IPS-20b (cell line): ENCODE measurements around the gene SEC24A.
"Not testable (repeated sequence)": the region's sequence is repeated elsewhere in the genome, so short reads cannot be mapped to it uniquely, and the experiment has no call there.

Source experiments
- H3K27ac ChIP-seq: one replicate; pipeline ENCODE4 v1.5.1; 2013; ENCODE audit warnings: low read length
- H3K27me3 ChIP-seq: 2 replicates; pipeline ENCODE4 v1.6.1; 2013; ENCODE audit warnings: mild to moderate bottlenecking, low read length, inconsistent platforms; ENCODE audit not compliant: insufficient read depth
- H3K36me3 ChIP-seq: 2 replicates; pipeline ENCODE4 v1.6.1; 2013; ENCODE audit warnings: low read depth, mild to moderate bottlenecking, inconsistent platforms, low read length, moderate library complexity; ENCODE audit not compliant: insufficient read depth
- H3K4me1 ChIP-seq: 2 replicates; pipeline ENCODE4 v1.6.1; 2013; ENCODE audit warnings: mild to moderate bottlenecking, control low read depth, inconsistent platforms, low read length, moderate library complexity; ENCODE audit not compliant: insufficient read depth
- H3K4me3 ChIP-seq: 2 replicates; pipeline ENCODE4 v1.5.1; 2013; ENCODE audit warnings: mild to moderate bottlenecking, low read length, inconsistent platforms
- H3K9ac ChIP-seq: 2 replicates; pipeline ENCODE4 v1.6.1; 2013; ENCODE audit warnings: low read depth, mild to moderate bottlenecking, inconsistent platforms, low read length, moderate library complexity
- H3K9me3 ChIP-seq: 2 replicates; pipeline ENCODE4 v1.6.1; 2013; ENCODE audit warnings: mild to moderate bottlenecking, low read depth, low read length, inconsistent platforms; ENCODE audit not compliant: insufficient read depth

Gene SEC24A

DNA sequence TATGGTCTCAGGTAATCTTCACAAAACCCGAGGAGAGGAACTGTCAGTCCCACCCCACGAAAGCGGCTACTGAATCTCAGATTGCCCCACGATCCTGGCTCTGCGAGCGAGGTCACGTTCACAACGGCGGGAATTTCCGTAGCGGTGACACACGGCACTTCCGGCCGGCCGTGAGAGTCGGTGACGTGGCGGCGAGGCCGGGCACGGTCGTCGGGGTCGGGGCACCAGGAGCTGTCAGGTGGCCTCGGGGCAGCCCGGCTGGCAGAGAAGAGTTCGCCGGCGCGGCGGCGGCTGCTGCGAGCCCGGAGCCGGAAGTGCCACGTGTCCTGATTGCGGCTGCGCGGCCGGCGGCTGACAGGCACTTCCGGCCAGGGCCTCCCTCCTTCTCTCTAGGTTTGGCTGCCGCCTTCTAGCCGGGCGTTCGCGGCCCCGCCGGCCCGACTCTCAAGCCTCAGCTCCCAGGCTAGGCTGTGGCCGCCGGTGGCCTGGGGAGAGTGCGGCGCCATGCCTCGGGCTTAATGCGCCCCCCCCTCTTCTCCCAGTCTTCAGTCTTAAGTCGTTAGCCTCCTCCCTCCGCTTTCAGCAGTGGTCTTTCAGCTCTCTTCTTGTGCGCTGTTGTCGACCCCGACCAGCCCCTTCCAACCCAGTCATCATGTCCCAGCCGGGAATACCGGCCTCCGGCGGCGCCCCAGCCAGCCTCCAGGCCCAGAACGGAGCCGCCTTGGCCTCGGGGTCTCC lies at the start of gene SEC24A:
TSS of gene SEC24A (plus strand) at position 361 of the 738 bp plus-strand sequence. CDS start at position 653, 292 bp downstream.
- peaks cover 4% of the 10 kb centered on the region; the same call in 1 of the 2 replicates for H3K4me1 ChIP-seq
- peak within 1 kb of the TSS; percentile 90 for H3K9ac ChIP-seq

GRCh38 chr5:134599820-134600219 lies 48.8 kb upstream of the SEC24A start:
- not testable (repeated sequence) for H3K9ac ChIP-seq, H3K4me1 ChIP-seq, H3K27ac ChIP-seq, H3K27me3 ChIP-seq, H3K9me3 ChIP-seq, H3K4me3 ChIP-seq
- peaks cover 10% of the 10 kb centered on the region; the same call in 1 of the 2 replicates for H3K36me3 ChIP-seq

More for the DNA sequence above, at the start of gene SEC24A:
- Histone ChIP-seq H3K27ac (peak within 1 kb of the TSS; percentile 31), H3K9me3 (no peaks in the 10 kb centered on the region), H3K4me3 (peak within 1 kb of the TSS; percentile 87), H3K27me3 (no peaks in the 10 kb centered on the region), H3K36me3 (no peaks in the 10 kb centered on the region)

GRCh38 chr5:134600600-134600999 lies 48.0 kb upstream of the SEC24A start:
- Histone ChIP-seq H3K27ac (no peak overlapping the region), H3K36me3 (peaks cover 18% of the 10 kb centered on the region; the same call in 1 of the 2 replicates), H3K4me3 (no peak overlapping the region), H3K9me3 (no peaks in the 10 kb centered on the region), H3K27me3 (no peaks in the 10 kb centered on the region), H3K9ac (no peak overlapping the region), H3K4me1 (no peaks in the 10 kb centered on the region)

DNA sequence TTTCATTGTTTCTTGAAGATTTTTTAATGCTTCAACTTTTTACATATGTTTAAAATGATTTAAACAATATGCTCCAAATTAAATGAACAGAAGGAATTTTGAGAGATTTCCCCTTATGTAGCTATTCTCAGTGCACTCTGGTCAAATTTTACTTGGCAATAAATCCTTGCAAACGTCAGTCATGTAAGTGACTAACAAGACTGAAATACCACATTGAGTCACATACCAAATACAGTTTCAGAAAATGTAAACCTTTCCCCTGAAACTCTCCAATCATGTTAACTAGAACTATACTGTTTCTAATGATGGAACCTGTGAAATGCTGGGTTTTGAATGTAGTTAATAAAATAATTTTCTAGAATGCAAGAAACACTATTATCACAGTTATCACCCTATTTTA lies 45.5 kb upstream of the SEC24A start:
- Histone ChIP-seq H3K4me1 (no peaks in the 10 kb centered on the region), H3K4me3 (no peak overlapping the region), H3K36me3 (peaks cover 39% of the 10 kb centered on the region), H3K27me3 (no peaks in the 10 kb centered on the region), H3K9ac (no peak overlapping the region), H3K9me3 (no peaks in the 10 kb centered on the region), H3K27ac (no peak overlapping the region)

GRCh38 chr5:134604908-134605307 lies 43.7 kb upstream of the SEC24A start:
- H3K27me3 ChIP-seq: no peaks in the 10 kb centered on the region
- no peak overlapping the region for H3K9ac ChIP-seq
- H3K27ac ChIP-seq: no peak overlapping the region
- H3K4me3 ChIP-seq: no peak overlapping the region
- no peaks in the 10 kb centered on the region for H3K4me1 ChIP-seq
- H3K36me3 ChIP-seq: peaks cover 55% of the 10 kb centered on the region
- no peaks in the 10 kb centered on the region for H3K9me3 ChIP-seq

DNA sequence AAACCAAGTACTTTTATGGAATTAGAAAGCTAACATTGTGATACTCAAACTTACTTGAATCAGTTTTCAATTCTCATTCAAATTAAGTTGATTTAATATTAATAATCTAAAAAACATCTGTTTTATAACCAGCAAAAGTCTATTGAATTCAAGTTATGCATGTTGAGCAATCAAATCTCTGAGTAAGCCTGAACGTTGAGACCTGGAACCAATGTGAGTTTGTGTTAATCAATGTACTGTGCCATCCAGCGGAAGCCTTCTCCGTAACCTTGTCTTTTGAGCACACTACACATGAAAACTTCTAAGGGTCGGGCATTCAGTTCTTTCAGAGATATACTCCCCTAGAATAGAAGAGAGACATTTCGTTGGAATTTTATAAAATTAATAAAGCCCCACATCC lies 41.9 kb upstream of the SEC24A start:
- Histone ChIP-seq H3K4me1 (no peaks in the 10 kb centered on the region), H3K27me3 (no peaks in the 10 kb centered on the region), H3K27ac (no peak overlapping the region), H3K9ac (no peak overlapping the region), H3K9me3 (no peaks in the 10 kb centered on the region), H3K36me3 (peaks cover 66% of the 10 kb centered on the region), H3K4me3 (no peak overlapping the region)

DNA sequence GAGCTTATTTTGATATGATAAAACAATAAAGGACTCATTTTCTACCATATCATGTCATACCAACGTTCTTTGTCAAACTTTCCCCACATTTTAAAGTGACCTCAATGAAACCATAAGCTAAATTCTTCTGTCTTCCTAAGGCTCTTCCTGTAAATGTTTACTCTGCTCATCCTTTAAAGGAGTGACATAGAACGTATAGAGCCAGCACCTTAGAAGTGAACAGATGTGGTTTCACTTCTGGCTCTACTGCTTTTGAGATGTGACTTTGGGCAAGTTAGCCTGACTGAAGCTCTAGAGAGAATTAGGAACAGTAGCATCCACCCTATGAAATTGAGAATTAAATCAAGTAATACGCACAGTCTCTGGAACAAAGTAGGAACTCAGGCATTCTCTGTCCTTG lies 40.0 kb upstream of the SEC24A start:
- Histone ChIP-seq H3K4me1 (no peaks in the 10 kb centered on the region), H3K9ac (no peak overlapping the region), H3K27ac (no peak overlapping the region), H3K36me3 (peaks cover 72% of the 10 kb centered on the region), H3K27me3 (no peaks in the 10 kb centered on the region), H3K9me3 (no peaks in the 10 kb centered on the region), H3K4me3 (no peak overlapping the region)

- Histone ChIP-seq H3K4me3 (no peak overlapping the region), H3K9ac (no peak overlapping the region), H3K4me1 (no peaks in the 10 kb centered on the region), H3K36me3 (peaks cover 65% of the 10 kb centered on the region), H3K27ac (no peak overlapping the region), H3K27me3 (no peaks in the 10 kb centered on the region), H3K9me3 (no peaks in the 10 kb centered on the region)
These were observed 39.2 kb upstream of the SEC24A start for GRCh38 chr5:134609232-134609851.

GRCh38 chr5:134610725-134611124 lies 37.9 kb upstream of the SEC24A start:
- H3K36me3 ChIP-seq: peaks cover 57% of the 10 kb centered on the region
- H3K4me3 ChIP-seq: no peak overlapping the region
- no peaks in the 10 kb centered on the region; the same call in 1 of the 2 replicates for H3K4me1 ChIP-seq
- H3K27me3 ChIP-seq: no peaks in the 10 kb centered on the region
- no peak overlapping the region for H3K9ac ChIP-seq
- H3K27ac ChIP-seq: no peak overlapping the region
- no peaks in the 10 kb centered on the region for H3K9me3 ChIP-seq

GRCh38 chr5:134611515-134611914 lies 37.1 kb upstream of the SEC24A start:
- Histone ChIP-seq H3K27ac (no peak overlapping the region), H3K9ac (no peak overlapping the region), H3K9me3 (no peaks in the 10 kb centered on the region), H3K4me3 (no peak overlapping the region), H3K4me1 (no peaks in the 10 kb centered on the region; the same call in 1 of the 2 replicates), H3K27me3 (no peaks in the 10 kb centered on the region), H3K36me3 (peaks cover 49% of the 10 kb centered on the region)

GRCh38 chr5:134614450-134615085 lies 34.0 kb upstream of the SEC24A start:
- H3K9ac ChIP-seq: no peak overlapping the region
- H3K4me3 ChIP-seq: no peak overlapping the region
- H3K27me3 ChIP-seq: no peaks in the 10 kb centered on the region
- no peaks in the 10 kb centered on the region for H3K9me3 ChIP-seq
- H3K4me1 ChIP-seq: no peaks in the 10 kb centered on the region; the same call in 1 of the 2 replicates
- H3K27ac ChIP-seq: no peak overlapping the region
- peaks cover 27% of the 10 kb centered on the region for H3K36me3 ChIP-seq

GRCh38 chr5:134620634-134621033 lies 28.0 kb upstream of the SEC24A start:
- Histone ChIP-seq H3K36me3 (peaks cover 27% of the 10 kb centered on the region), H3K9ac (no peak overlapping the region), H3K27ac (no peak overlapping the region), H3K4me1 (no peaks in the 10 kb centered on the region), H3K4me3 (no peak overlapping the region), H3K27me3 (no peaks in the 10 kb centered on the region), H3K9me3 (no peaks in the 10 kb centered on the region)
